Esophagus squamous epithelium (tissue), 5 donors: ENCODE data around the gene PRAMEF11. TPM values are rescaled to one million over a fixed set of nuclear protein-coding genes. Genes with fewer than 3 reads are reported as not detected.
"Not testable (repeated sequence)": the region's sequence is repeated elsewhere in the genome, so short reads cannot be mapped to it uniquely, and the experiment has no call there.

Experiments used
- DNase-seq: peaks from one replicate; lab custom pipeline; 2025; lab: John Stamatoyannopoulos, UW
- H3K27ac ChIP-seq, 4 donors: fragments of 200-600 bp; sonication (generic); one replicate each; pipeline ENCODE4 v1.5.1; 2016 to 2019; ENCODE audit warnings: mild to moderate bottlenecking in 1 of 4
- H3K27me3 ChIP-seq, 4 donors: fragments of 200-600 bp; sonication (generic); 1 replicate in 3 of 4; 2 replicates in 1 of 4; pipeline versions ENCODE4 v1.5.1 to v1.6.0; 2017 to 2021; ENCODE audit warnings: antibody characterized with exemption in 1 of 4
- H3K36me3 ChIP-seq, 3 donors: fragments of 200-600 bp; sonication (generic); one replicate each; pipeline ENCODE4 v1.5.1; 2016 to 2019
- H3K4me1 ChIP-seq, 3 donors: fragments of 200-600 bp; sonication (generic); one replicate each; pipeline ENCODE4 v1.5.1; 2017 to 2019
- H3K4me3 ChIP-seq, 4 donors: fragments of 200-600 bp; sonication (generic); 1 replicate in 3 of 4; 2 replicates in 1 of 4; pipeline ENCODE4 v1.5.1; 2016 to 2019; ENCODE audit warnings: mild to moderate bottlenecking in 2 of 4, moderate library complexity in 1 of 4
- H3K9me3 ChIP-seq, 3 donors: fragments of 200-600 bp; sonication (generic); one replicate each; pipeline ENCODE4 v1.5.1; 2016 to 2019
- POLR2A ChIP-seq, 4 donors: fragments of 450-650 bp; IDR thresholded peaks; one replicate each; pipeline ENCODE4 v1.6.1; 2017; ENCODE audit warnings: antibody characterized with exemption in 4 of 4, mild to moderate bottlenecking in 4 of 4, moderate library complexity in 3 of 4
- WGBS, 2 donors: methylation state at CpG; one replicate each; pipeline ENCODE4 v1.1.5; 2018; 5-methylcytosine and 5-hydroxymethylcytosine counted together
- intact Hi-C: fragments of 100-400 bp; cut with DNase I; formaldehyde crosslinking; loops from one replicate; pipeline ENCODE4 v1.15.0; 2022
- total RNA-seq, 4 donors: library from RNA; depleted of rRNA; stranded (reverse); fragments of >200 nt; gene quantifications; one replicate each; pipeline ENCODE4 v1.1.0, GENCODE V29; 2016
- TF ChIP-seq, protein P1 (sequence below), 6 experiments: fragments of 450-650 bp in 4 of 6; fragments of 200-600 bp in 2 of 6; sonication (generic) in 2 of 6; IDR thresholded peaks; one replicate each; pipeline ENCODE4 v1.5.1; 2016 to 2019; ENCODE audit warnings: antibody characterized with exemption in 6 of 6, mild to moderate bottlenecking in 4 of 6, moderate library complexity in 4 of 6
- donor health status: DM: yes; HTN: yes; CAD: no.

PRAMEF11 gene
- not detected for total RNA-seq

- H3K4me1 ChIP-seq, H3K4me3 ChIP-seq, H3K36me3 ChIP-seq, DNase-seq, H3K9me3 ChIP-seq, intact Hi-C loops, H3K27me3 ChIP-seq, H3K27ac ChIP-seq: not testable (repeated sequence)
- WGBS, 2 donors, result 53 to 56% methylated on average over 2 to 3 of the region's 3 CpGs
Measured at GRCh38 chr1:12831310-12831709, at the start of gene PRAMEF11. Gene PRAMEF11 (minus strand): TSS chr1:12831410. CDS start chr1:12828789, 2,621 bp downstream.

DNA sequence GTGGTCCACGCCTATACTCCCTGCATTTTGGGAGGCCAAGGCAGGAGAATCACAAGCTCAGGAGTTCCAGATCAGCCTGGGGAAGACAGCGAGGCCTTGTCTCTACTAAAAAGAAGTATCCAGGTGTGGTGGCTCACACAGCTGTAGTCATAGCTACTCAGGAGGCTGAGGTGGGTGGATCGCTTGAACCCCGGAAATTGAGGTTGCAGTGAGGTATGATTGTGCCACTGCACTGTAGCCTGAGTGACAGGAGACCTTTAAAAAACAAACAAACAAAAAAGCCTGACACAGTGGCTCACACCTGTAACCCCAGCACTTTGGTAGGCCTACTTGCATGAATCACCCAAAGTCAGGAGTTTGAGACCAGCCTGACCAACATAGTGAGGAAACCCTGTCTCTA is 47.2 kb upstream of the PRAMEF11 start:
- intact Hi-C loops, H3K9me3 ChIP-seq: not testable (repeated sequence)

DNA sequence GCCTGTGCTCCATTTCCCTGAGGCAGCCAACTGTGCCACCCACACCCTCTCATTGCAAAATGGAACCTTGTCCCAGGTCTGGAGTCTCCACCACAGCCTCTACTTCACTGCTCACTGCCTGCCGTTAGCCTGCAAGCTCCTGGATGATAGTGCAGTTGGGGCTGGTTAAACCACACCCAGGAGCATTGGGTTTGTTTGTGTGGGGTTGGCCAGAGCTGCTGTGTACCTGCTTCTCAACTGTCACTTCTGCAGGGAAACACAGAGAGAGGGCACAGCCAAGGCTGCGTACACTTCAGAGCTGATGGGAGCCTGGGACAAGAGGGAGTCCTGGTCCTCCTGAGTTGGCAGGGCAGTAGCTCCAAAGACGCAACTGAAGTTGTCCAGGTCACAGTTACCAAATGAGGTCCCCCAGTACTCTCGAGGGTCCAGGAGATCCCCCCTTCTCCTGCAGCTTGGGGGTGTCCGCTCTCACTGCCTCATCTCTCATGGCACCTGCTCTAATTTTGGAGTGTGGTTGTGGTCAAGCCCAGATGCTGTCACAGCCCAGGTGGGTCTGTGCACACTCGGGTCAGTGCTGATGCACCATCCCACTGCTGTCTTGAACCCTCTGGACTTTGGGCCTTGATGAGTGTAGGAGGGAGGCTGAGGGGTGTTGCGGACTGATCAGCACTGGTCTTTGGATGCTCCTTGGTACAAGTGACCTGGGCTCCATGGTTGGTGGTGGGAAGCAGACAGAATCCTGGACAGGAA is 32.1 kb upstream of the PRAMEF11 start:
- intact Hi-C loops, H3K36me3 ChIP-seq, H3K27me3 ChIP-seq, H3K9me3 ChIP-seq, DNase-seq, H3K4me1 ChIP-seq, H3K27ac ChIP-seq, H3K4me3 ChIP-seq: not testable (repeated sequence)
- WGBS, 2 donors, result no CpG with 5 or more reads among the region's 7 CpGs

More for the DNA sequence above, 47.2 kb upstream of the PRAMEF11 start:
- H3K36me3 ChIP-seq, DNase-seq, H3K4me3 ChIP-seq, H3K27ac ChIP-seq, H3K4me1 ChIP-seq, H3K27me3 ChIP-seq: not testable (repeated sequence)
- WGBS, 2 donors, result 65% methylated on average over 3 of the region's 4 CpGs; no CpG with 5 or more reads in 1 of the 2 donors

DNA sequence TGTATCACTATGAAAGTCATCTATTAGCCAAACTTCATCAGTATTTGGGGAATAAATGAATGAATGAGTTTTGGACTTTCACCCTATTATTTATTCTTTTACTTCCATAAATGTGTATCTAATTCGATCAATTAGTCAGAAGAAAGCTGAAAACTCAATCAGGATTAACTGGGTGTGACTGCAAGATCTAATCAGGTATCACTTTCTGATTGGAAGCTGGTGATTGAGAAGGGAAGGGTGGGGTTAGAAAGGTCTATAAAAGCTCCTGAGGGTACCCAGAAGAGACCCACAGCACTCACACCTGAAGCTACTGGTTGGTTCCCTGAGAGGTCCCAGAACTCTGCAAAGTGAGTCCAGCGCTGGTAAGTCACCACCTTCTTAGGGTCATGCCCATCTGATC is 25.6 kb upstream of the PRAMEF11 start, which contains the start of gene PRAMEF2:
Gene PRAMEF2, plus strand, starts transcription at position 301 of the 400 bp plus-strand sequence. CDS start 1,924 bp downstream, outside the sequence.
- WGBS, 2 donors, result 33 to 86% methylated on average over 1 of the region's 2 CpGs
- intact Hi-C loops, H3K27ac ChIP-seq, H3K27me3 ChIP-seq, H3K9me3 ChIP-seq, DNase-seq, H3K4me3 ChIP-seq, H3K36me3 ChIP-seq, H3K4me1 ChIP-seq: not testable (repeated sequence)

DNA sequence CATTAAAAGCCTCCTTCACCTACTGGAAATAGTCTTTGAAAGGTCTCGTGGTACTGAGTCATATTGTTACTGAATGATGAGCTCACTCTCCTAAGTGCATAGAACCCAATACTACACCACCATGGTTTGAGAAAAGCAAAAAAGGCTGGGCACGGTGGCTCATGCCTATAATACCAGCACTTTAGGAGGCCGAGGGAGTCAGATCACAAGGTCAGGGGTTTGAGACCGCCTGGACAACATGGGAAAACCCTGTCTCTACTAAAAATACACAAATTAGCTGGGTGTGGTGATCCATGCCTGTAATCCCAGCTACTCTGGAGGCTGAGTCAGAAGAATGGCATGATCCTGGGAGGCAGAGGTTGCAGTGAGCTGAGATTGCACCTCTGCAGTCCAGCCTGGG is 20.6 kb upstream of the PRAMEF11 start:
- Histone ChIP-seq H3K9me3 (no peaks in the 10 kb centered on the region), H3K27ac (no peak overlapping the region), H3K27me3 (peaks cover 0 to 11% (median 0%) of the 10 kb centered on the region in 4 donors), H3K4me3 (no peak overlapping the region), H3K36me3 (no peaks in the 10 kb centered on the region), H3K4me1 (no peaks in the 10 kb centered on the region)
- no peak for TF ChIP-seq POLR2A (IDR thresholded peaks at IDR 0.05)
- TF ChIP-seq, protein P1, sequence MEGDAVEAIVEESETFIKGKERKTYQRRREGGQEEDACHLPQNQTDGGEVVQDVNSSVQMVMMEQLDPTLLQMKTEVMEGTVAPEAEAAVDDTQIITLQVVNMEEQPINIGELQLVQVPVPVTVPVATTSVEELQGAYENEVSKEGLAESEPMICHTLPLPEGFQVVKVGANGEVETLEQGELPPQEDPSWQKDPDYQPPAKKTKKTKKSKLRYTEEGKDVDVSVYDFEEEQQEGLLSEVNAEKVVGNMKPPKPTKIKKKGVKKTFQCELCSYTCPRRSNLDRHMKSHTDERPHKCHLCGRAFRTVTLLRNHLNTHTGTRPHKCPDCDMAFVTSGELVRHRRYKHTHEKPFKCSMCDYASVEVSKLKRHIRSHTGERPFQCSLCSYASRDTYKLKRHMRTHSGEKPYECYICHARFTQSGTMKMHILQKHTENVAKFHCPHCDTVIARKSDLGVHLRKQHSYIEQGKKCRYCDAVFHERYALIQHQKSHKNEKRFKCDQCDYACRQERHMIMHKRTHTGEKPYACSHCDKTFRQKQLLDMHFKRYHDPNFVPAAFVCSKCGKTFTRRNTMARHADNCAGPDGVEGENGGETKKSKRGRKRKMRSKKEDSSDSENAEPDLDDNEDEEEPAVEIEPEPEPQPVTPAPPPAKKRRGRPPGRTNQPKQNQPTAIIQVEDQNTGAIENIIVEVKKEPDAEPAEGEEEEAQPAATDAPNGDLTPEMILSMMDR (IDR thresholded peaks at IDR 0.05), result no peak
- no peak for DNase-seq
- 51% methylated on average over 4 of the region's 4 CpGs; no CpG with 5 or more reads in 1 of the 2 donors for WGBS, 2 donors
- intact Hi-C loops, result no loop called here

DNA sequence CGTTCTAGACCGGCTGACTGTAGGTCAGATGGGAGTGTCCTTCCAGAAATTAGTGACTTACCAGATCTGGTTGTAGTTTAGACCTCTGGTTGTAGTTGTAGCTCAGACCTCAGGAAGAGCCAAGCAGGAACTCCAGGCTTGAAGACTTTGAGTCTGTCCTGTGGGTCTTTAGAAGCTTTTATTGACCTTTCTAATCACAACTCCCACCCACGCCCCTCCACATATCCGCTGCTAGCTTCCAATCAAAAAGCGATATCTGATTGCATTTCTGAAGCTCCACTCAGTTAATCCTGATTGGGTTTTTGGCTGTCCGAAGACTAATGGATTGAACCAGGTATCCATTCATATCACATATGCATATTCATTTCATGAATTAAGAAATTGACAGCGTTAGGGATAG is 17.4 kb upstream of the PRAMEF11 start, which contains the start of gene HNRNPCL1:
Gene HNRNPCL1, minus strand, starts transcription at position 101 of the 400 bp plus-strand sequence. CDS start 431 bp downstream, outside the sequence.
- intact Hi-C loops, H3K9me3 ChIP-seq, H3K4me1 ChIP-seq, DNase-seq, H3K27ac ChIP-seq, H3K4me3 ChIP-seq, H3K36me3 ChIP-seq: not testable (repeated sequence)
- WGBS, 2 donors, result 87 to 91% methylated on average over 2 to 7 of the region's 7 CpGs
- H3K27me3 ChIP-seq, result peaks cover 0 to 11% (median 0%) of the 10 kb centered on the region in 4 donors

- H3K27ac ChIP-seq, H3K27me3 ChIP-seq, intact Hi-C loops, H3K36me3 ChIP-seq, H3K4me3 ChIP-seq, DNase-seq, H3K4me1 ChIP-seq, H3K9me3 ChIP-seq: not testable (repeated sequence)
- WGBS, 2 donors, result 13 to 46% methylated on average over 1 to 2 of the region's 2 CpGs
Measured at GRCh38 chr1:12833251-12833650, 2.0 kb upstream of the PRAMEF11 start.

GRCh38 chr1:12819061-12819460 is 12.1 kb downstream of the PRAMEF11 start:
- H3K9me3 ChIP-seq, H3K4me1 ChIP-seq, H3K4me3 ChIP-seq, H3K36me3 ChIP-seq, DNase-seq, H3K27ac ChIP-seq, intact Hi-C loops: not testable (repeated sequence)
- H3K27me3 ChIP-seq, result peaks cover 0 to 12% (median 0%) of the 10 kb centered on the region in 4 donors
- WGBS, 2 donors, result 20% methylated on average over 1 of the region's 6 CpGs; no CpG with 5 or more reads in 1 of the 2 donors
